Astrocyte (in vitro differentiated cells and primary cell): Measurements from ENCODE around the gene DOCK2. TPM values are rescaled to one million over a fixed set of nuclear protein-coding genes. Genes with fewer than 3 reads are reported as not detected.

ENCODE experiments used
- DNase-seq: peaks from one replicate; pipeline ENCODE4 v3.0.0-alpha.2; 2010; ENCODE audit warnings: low read depth
- FAIRE-seq: peaks from 2 replicates; lab custom pipeline; 2011; peaks lifted over from hg19 to GRCh38; lab: Jason Lieb, UNC
- H2AFZ ChIP-seq: 2 replicates; pipeline ENCODE4 v1.6.0; 2012; ENCODE audit warnings: low read depth, low read length, inconsistent platforms
- H3K27ac ChIP-seq: 2 replicates; pipeline ENCODE4 v1.5.1; 2011; ENCODE audit warnings: low read depth, low read length, inconsistent platforms
- H3K27me3 ChIP-seq: 2 replicates; pipeline ENCODE4 v1.6.0; 2011; ENCODE audit warnings: low read length, inconsistent platforms; ENCODE audit not compliant: insufficient read depth
- H3K36me3 ChIP-seq: 2 replicates; pipeline ENCODE4 v1.5.1; 2011; ENCODE audit warnings: low read length, inconsistent platforms; ENCODE audit not compliant: insufficient read depth
- H3K4me1 ChIP-seq: 2 replicates; pipeline ENCODE4 v1.5.1; 2011; ENCODE audit warnings: low read length, inconsistent platforms; ENCODE audit not compliant: insufficient read depth
- H3K4me2 ChIP-seq: 2 replicates; pipeline ENCODE4 v1.6.0; 2012; ENCODE audit warnings: low read length, inconsistent platforms
- H3K4me3 ChIP-seq: 2 replicates; pipeline ENCODE4 v1.5.1; 2011; ENCODE audit warnings: low read depth, mild to moderate bottlenecking, low read length, inconsistent platforms; ENCODE audit not compliant: insufficient read depth
- H3K79me2 ChIP-seq: 2 replicates; pipeline ENCODE4 v1.6.0; 2012; ENCODE audit warnings: mild to moderate bottlenecking, low read length, inconsistent platforms; ENCODE audit not compliant: insufficient read depth
- H3K9ac ChIP-seq: 2 replicates; pipeline ENCODE4 v1.6.0; 2012; ENCODE audit warnings: mild to moderate bottlenecking, low read length, inconsistent platforms
- H3K9me3 ChIP-seq: 2 replicates; pipeline ENCODE4 v1.5.1; 2012; ENCODE audit warnings: low read depth, mild to moderate bottlenecking, low read length, inconsistent platforms; ENCODE audit not compliant: insufficient read depth
- H4K20me1 ChIP-seq: 2 replicates; pipeline ENCODE4 v1.6.0; 2012; ENCODE audit warnings: low read length, inconsistent platforms; ENCODE audit not compliant: insufficient read depth
- H3K27ac Mint-ChIP-seq: one replicate; pipeline ENCODE4 v1.8.0; 2021; ENCODE audit warnings: mild to moderate bottlenecking, mixed read lengths; ENCODE audit not compliant: unreplicated experiment
- H3K27me3 Mint-ChIP-seq: one replicate; pipeline ENCODE4 v1.8.0; 2021; ENCODE audit warnings: low read depth, mixed read lengths; ENCODE audit not compliant: unreplicated experiment
- H3K36me3 Mint-ChIP-seq: one replicate; pipeline ENCODE4 v1.8.0; 2021; ENCODE audit warnings: low read depth, mixed read lengths; ENCODE audit not compliant: unreplicated experiment
- H3K4me1 Mint-ChIP-seq: one replicate; pipeline ENCODE4 v1.8.0; 2021; ENCODE audit warnings: low read depth, mixed read lengths; ENCODE audit not compliant: unreplicated experiment
- H3K4me3 Mint-ChIP-seq: one replicate; pipeline ENCODE4 v1.8.0; 2021; ENCODE audit warnings: mild to moderate bottlenecking, moderate library complexity, mixed read lengths; ENCODE audit not compliant: unreplicated experiment
- H3K9me3 Mint-ChIP-seq: one replicate; pipeline ENCODE4 v1.8.0; 2021; ENCODE audit warnings: mild to moderate bottlenecking, mixed read lengths; ENCODE audit not compliant: unreplicated experiment
- CTCF ChIP-seq: IDR thresholded peaks from 2 replicates; pipeline ENCODE4 v1.5.1; 2011; ENCODE audit warnings: low read depth, mild to moderate bottlenecking, inconsistent platforms, low read length, moderate library complexity; ENCODE audit not compliant: insufficient read depth
- EZH2 ChIP-seq: IDR thresholded peaks from 2 replicates; pipeline ENCODE4 v1.6.1; 2012; ENCODE audit warnings: mild to moderate bottlenecking, low read length, inconsistent platforms; ENCODE audit not compliant: insufficient read depth
- total RNA-seq: library from RNA; stranded (reverse); gene quantifications from 2 replicates; pipeline ENCODE4 v1.2.1, GENCODE V29; 2021

The DOCK2 gene
- total RNA-seq, 1 donor from 2014 or later: 0.66 TPM

- no peak overlapping the region for H3K4me3 ChIP-seq
- H3K4me1 ChIP-seq: no peaks in the 10 kb centered on the region
- Mint-ChIP-seq H3K9me3 (peaks cover 1% of the 10 kb centered on the region), H3K4me1 (no peaks in the 10 kb centered on the region), H3K27ac (no peak overlapping the region), H3K36me3 (no peaks in the 10 kb centered on the region), H3K27me3 (peaks cover 16% of the 10 kb centered on the region), H3K4me3 (no peak overlapping the region)
- H3K4me2 ChIP-seq: no peak overlapping the region
- H3K27me3 ChIP-seq: peaks cover 2% of the 10 kb centered on the region
- H4K20me1 ChIP-seq: no peaks in the 10 kb centered on the region
- H3K9me3 ChIP-seq: no peaks in the 10 kb centered on the region
- H3K9ac ChIP-seq: no peak overlapping the region
- no peaks in the 10 kb centered on the region for H3K79me2 ChIP-seq
- no peak for FAIRE-seq
- no peaks in the 10 kb centered on the region for H3K36me3 ChIP-seq
- TF ChIP-seq CTCF: no peak
- no peak for TF ChIP-seq EZH2
- no peak overlapping the region for H3K27ac ChIP-seq
- no peak for DNase-seq
- H2AFZ ChIP-seq: no peak overlapping the region
These were observed 416.8 kb downstream of the DOCK2 start for GRCh38 chr5:170053896-170054295.

GRCh38 chr5:170055606-170056005, 418.5 kb downstream of the DOCK2 start:
- no peak overlapping the region for H3K27ac ChIP-seq
- no peak overlapping the region for H3K4me2 ChIP-seq
- TF ChIP-seq EZH2 (no peak), CTCF (no peak)
- H3K79me2 ChIP-seq: no peaks in the 10 kb centered on the region
- no peaks in the 10 kb centered on the region for H4K20me1 ChIP-seq
- H3K9me3 ChIP-seq: no peaks in the 10 kb centered on the region
- Mint-ChIP-seq H3K27ac (no peak overlapping the region), H3K4me3 (no peak overlapping the region), H3K27me3 (peaks cover 13% of the 10 kb centered on the region), H3K9me3 (peaks cover 2% of the 10 kb centered on the region), H3K4me1 (no peaks in the 10 kb centered on the region), H3K36me3 (no peaks in the 10 kb centered on the region)
- DNase-seq (no peak), FAIRE-seq (no peak)
- no peak overlapping the region for H3K9ac ChIP-seq
- no peaks in the 10 kb centered on the region for H3K36me3 ChIP-seq
- H2AFZ ChIP-seq: no peak overlapping the region
- H3K27me3 ChIP-seq: peaks cover 2% of the 10 kb centered on the region
- H3K4me3 ChIP-seq: no peak overlapping the region
- H3K4me1 ChIP-seq: no peaks in the 10 kb centered on the region

GRCh38 chr5:170056561-170057267, 419.6 kb downstream of the DOCK2 start:
- Histone ChIP-seq H3K4me1 (no peaks in the 10 kb centered on the region), H3K79me2 (no peaks in the 10 kb centered on the region), H3K9me3 (no peaks in the 10 kb centered on the region), H2AFZ (no peak overlapping the region), H3K4me2 (no peak overlapping the region), H3K27me3 (peaks cover 2% of the 10 kb centered on the region), H4K20me1 (no peaks in the 10 kb centered on the region), H3K27ac (no peak overlapping the region), H3K36me3 (no peaks in the 10 kb centered on the region), H3K4me3 (no peak overlapping the region), H3K9ac (no peak overlapping the region)
- DNase-seq (no peak), FAIRE-seq (no peak)
- TF ChIP-seq CTCF (no peak), EZH2 (no peak)
- Mint-ChIP-seq H3K36me3 (no peaks in the 10 kb centered on the region), H3K27ac (no peak overlapping the region), H3K4me3 (no peak overlapping the region), H3K9me3 (peaks cover 2% of the 10 kb centered on the region), H3K27me3 (peaks cover 13% of the 10 kb centered on the region), H3K4me1 (no peaks in the 10 kb centered on the region)
